MM.1S (cell line): ENCODE results near the gene YPEL2.

Experiments used
- EZH2 ChIP-seq: fragments of 300-600 bp; sonication (generic); optimal IDR thresholded peaks from 2 replicates; pipeline ENCODE3; 2017; ENCODE audit warnings: low read depth, mild to moderate bottlenecking, antibody characterized with exemption, low read length, mixed read lengths
- EZH2phosphoT487 ChIP-seq: fragments of 300-600 bp; sonication (generic); IDR thresholded peaks from 2 replicates; pipeline ENCODE4 v1.6.1; 2018; ENCODE audit warnings: antibody characterized with exemption, low read length
- TF ChIP-seq, protein P1 (sequence below): fragments of 300-600 bp; sonication (generic); IDR thresholded peaks from 2 replicates; pipeline ENCODE4 v1.5.1; 2016; ENCODE audit warnings: antibody characterized with exemption, low read length, mixed read lengths

DNA sequence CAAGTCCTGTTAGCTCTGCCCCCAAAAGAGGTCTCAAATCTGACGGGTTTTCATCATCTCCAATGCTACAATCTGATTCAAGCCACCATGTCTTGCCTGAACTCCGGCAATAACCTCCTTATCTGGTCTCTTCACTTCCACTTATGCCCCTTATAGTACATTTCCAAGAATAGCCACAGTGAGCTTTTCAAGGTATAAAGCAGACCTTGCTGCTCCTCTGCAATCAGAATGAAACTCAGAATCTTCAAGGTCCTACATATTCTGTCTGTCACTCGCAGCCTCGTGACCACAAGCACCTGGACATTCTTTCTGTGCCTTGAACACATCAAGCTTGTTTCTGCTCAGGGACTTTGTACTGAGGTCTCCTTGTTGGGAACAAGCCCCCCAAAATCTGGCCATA is 84.7 kb downstream of the YPEL2 start:
- TF ChIP-seq, protein P1, sequence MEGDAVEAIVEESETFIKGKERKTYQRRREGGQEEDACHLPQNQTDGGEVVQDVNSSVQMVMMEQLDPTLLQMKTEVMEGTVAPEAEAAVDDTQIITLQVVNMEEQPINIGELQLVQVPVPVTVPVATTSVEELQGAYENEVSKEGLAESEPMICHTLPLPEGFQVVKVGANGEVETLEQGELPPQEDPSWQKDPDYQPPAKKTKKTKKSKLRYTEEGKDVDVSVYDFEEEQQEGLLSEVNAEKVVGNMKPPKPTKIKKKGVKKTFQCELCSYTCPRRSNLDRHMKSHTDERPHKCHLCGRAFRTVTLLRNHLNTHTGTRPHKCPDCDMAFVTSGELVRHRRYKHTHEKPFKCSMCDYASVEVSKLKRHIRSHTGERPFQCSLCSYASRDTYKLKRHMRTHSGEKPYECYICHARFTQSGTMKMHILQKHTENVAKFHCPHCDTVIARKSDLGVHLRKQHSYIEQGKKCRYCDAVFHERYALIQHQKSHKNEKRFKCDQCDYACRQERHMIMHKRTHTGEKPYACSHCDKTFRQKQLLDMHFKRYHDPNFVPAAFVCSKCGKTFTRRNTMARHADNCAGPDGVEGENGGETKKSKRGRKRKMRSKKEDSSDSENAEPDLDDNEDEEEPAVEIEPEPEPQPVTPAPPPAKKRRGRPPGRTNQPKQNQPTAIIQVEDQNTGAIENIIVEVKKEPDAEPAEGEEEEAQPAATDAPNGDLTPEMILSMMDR, result no peak
- TF ChIP-seq EZH2 (no peak), EZH2phosphoT487 (no peak)
